Fibroblast of mammary gland (primary cell): Measurements from ENCODE around the gene PPIF.
"Not testable (repeated sequence)": the region's sequence is repeated elsewhere in the genome, so short reads cannot be mapped to it uniquely, and the experiment has no call there.

Experiments
- DNase-seq: peaks from one replicate; pipeline ENCODE4 v3.0.0-alpha.2; 2010; ENCODE audit warnings: low read depth
- H3K4me3 ChIP-seq: 2 replicates; pipeline ENCODE4 v1.5.1; 2011; ENCODE audit warnings: low read depth, mild to moderate bottlenecking, low read length, moderate library complexity; ENCODE audit not compliant: control insufficient read depth
- TF ChIP-seq, protein P1 (sequence below): conservative IDR thresholded peaks from 2 replicates; pipeline ENCODE4 v1.5.1; 2011; ENCODE audit warnings: low read depth, low read length, inconsistent platforms; ENCODE audit not compliant: control insufficient read depth, insufficient read depth

PPIF gene

DNA sequence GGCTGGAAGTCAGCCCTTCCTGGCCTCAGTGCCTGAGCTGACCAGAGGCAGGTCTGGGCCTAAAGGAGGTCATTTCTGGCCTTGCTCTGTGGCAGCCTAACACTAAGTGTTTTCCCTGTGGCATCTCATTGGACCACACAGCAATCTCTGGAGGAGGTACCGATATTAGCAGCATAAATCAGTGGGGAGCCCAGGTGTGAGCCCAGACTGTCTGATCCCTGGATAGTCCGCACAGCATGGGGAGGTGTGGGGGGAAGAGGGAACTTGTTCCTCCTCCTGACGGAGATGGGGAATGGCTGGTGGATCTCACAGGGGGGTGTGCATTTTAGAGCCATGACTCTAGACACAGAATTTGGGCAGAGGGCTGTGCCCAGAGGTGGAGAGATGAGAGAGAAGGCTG is 11.0 kb upstream of the PPIF start:
- H3K4me3 ChIP-seq = no peak overlapping the region
- TF ChIP-seq, protein P1, sequence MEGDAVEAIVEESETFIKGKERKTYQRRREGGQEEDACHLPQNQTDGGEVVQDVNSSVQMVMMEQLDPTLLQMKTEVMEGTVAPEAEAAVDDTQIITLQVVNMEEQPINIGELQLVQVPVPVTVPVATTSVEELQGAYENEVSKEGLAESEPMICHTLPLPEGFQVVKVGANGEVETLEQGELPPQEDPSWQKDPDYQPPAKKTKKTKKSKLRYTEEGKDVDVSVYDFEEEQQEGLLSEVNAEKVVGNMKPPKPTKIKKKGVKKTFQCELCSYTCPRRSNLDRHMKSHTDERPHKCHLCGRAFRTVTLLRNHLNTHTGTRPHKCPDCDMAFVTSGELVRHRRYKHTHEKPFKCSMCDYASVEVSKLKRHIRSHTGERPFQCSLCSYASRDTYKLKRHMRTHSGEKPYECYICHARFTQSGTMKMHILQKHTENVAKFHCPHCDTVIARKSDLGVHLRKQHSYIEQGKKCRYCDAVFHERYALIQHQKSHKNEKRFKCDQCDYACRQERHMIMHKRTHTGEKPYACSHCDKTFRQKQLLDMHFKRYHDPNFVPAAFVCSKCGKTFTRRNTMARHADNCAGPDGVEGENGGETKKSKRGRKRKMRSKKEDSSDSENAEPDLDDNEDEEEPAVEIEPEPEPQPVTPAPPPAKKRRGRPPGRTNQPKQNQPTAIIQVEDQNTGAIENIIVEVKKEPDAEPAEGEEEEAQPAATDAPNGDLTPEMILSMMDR = no peak
- no peak for DNase-seq

DNA sequence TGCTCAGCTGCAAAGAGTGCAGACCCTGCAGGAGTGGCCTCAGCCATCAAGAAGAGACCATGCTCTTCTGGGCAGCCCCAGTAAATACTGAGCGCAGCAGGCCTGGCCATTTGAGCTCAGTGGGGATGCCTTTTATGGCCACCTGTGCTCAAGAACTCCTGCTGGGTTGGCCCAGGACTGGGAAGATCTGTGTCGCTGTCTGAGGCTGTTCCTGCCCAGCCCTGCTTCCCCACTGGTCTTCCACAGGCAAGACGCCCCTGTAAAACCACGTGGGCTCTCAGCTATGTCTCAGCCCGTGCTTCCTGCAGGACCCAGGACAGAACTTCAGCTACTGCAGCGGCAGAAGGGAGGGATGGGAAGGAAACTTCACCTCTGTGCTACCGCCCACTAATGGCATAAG is 10.5 kb upstream of the PPIF start:
- no peak for DNase-seq
- no peak overlapping the region for H3K4me3 ChIP-seq
- TF ChIP-seq, protein P1 = no peak

DNA sequence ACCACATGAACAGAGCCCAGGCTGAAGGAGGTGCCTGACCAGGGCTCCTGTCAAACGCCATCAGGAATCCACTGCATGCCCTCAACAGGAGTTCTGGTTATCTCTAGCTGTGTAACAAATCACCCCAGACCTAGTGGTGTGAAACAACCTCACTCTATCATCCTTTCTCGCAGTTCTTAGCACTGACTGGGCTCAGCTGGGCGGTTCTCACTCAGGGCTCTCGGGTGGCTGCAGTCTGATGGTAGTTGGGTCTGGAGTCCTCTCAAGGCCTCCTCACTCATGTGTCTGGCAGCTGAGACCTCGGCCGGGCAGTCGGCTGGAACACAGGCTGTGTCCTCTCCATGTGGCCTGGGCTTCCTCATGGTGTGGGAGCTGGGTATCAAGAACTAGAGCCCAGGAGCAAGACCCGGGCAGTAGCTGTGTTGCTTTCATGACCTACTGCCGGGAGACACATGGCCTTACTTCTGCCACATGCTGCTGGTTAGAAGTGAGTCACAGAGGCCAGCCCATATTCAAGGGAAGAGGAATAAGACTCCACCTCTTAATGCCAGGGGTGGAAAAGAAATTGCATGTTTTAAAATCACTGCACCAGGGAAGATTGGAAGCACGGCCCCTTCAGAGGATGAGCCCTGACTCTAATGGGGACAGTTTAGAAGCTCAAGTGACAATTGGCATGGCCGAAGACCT is 9.3 kb upstream of the PPIF start:
- not testable (repeated sequence) for DNase-seq, H3K4me3 ChIP-seq

DNA sequence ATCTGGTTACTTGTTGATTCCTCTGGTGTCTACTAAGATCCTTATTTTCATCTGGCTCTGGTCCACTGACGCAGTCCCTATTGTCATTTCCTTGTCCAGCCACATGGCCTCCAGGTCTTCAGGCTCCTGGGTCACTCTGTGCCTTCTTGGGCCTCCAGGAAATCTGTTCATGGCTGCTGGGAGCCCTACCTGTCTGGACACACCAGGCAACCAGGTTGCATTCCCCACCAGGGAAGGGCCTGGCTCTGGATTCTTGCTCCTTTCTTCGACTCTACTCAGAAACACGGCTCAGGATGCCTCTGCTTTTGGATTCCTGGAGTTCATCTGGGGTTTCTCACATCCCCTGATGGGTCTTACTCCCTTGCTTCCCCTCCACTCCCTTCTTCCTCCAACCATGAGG is 8.0 kb upstream of the PPIF start:
- H3K4me3 ChIP-seq = no peak overlapping the region
- no peak for DNase-seq
- TF ChIP-seq, protein P1 = no peak

DNA sequence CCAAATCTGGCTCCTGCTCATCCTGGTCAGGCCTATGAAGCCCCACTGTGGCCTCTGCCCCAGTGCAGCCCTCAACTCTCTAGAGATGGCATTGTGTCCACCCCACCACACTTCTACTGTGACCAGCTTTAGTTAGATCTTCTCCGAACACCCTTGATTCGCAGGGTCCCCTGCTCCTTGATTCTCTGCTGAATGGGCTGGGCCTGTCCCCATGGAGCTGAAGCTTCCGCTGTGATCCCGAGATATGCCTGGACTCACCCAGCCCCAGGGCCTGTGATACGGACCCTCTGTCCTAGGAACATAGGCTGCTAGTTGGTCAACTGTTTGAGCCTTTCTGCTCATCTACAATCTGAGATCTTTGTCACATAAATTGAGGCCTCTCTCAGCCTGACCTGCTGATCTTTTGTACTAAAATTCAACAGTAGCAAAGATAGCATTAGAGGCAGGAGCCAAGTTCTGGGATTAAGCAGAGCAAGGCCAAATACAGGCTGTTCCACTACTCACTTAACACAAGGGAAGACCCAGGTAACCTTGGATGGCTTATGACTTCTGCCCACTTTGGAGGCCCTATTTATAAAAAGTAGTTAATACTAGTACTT is 6.5 kb upstream of the PPIF start:
- TF ChIP-seq, protein P1 = no peak
- no peak for DNase-seq
- H3K4me3 ChIP-seq = no peak overlapping the region

DNA sequence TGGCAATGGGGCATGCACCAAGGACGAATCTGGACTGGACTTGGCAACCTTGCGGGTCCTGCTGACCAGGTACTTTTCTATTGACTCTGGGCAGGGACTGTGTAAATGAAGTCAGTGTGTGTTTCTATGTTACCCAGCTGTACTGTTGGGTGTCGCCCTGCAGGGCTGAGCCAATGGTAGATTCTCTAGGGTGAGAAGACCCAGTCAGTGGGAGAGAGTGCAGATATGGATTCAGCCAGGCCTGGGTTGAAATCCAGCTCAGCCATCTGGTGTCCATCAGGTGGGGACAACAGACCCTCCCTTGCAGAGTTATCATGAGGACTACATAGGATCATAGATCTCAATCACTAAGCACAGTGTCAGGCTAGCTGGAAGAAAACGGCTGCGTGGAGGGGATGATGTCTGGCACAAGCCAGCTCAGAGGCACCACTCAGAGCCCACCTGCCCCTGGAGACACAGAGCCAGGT is 4.9 kb upstream of the PPIF start:
- DNase-seq = no peak
- no peak overlapping the region for H3K4me3 ChIP-seq

More for the DNA sequence above, 4.9 kb upstream of the PPIF start:
- TF ChIP-seq, protein P1 = no peak
